Lower lobe of right lung (tissue), 2 donors: ENCODE results near the gene KRTAP19-1. TPM values are rescaled to one million over a fixed set of nuclear protein-coding genes. Genes with fewer than 3 reads are reported as not detected.

Experiments used
- ATAC-seq, 2 donors: fragments of 200-7000 bp; cut with Tn5 transposase; one replicate each; pipeline ENCODE4 v1.9.1; 2020 to 2022; ENCODE audit warnings: mild to moderate bottlenecking in 2 of 2, moderate library complexity in 2 of 2
- DNase-seq: peaks from one replicate; pipeline ENCODE4 v3.0.0-alpha.2; 2020
- H3K27ac ChIP-seq: fragments of 200-600 bp; one replicate; pipeline ENCODE4 v1.8.0; 2022
- H3K27me3 ChIP-seq: fragments of 200-600 bp; one replicate; pipeline ENCODE4 v1.8.0; 2022; ENCODE audit warnings: low read depth
- H3K36me3 ChIP-seq: fragments of 200-600 bp; one replicate; pipeline ENCODE4 v1.8.0; 2022; ENCODE audit warnings: mild to moderate bottlenecking
- H3K4me1 ChIP-seq: fragments of 200-600 bp; one replicate; pipeline ENCODE4 v1.8.0; 2022
- H3K4me3 ChIP-seq: fragments of 200-600 bp; one replicate; pipeline ENCODE4 v1.8.0; 2022; ENCODE audit warnings: mild to moderate bottlenecking
- H3K9me3 ChIP-seq: fragments of 200-600 bp; one replicate; pipeline ENCODE4 v1.8.0; 2022
- intact Hi-C: fragments of 100-400 bp; cut with DNase I; formaldehyde crosslinking; loops from one replicate; pipeline ENCODE4 v1.11.0; 2022
- total RNA-seq: library from RNA; stranded (reverse); fragmentation: NEBNext Ultra II Directional; extraction: Animal tissue kit (Norgen Biotek cat#: 25700); gene quantifications from one replicate; pipeline ENCODE4 v1.2.1, GENCODE V29; 2021
- TF ChIP-seq, protein P1 (sequence below): fragments of 200-600 bp; IDR thresholded peaks from one replicate; pipeline ENCODE4 v1.8.0; 2022; ENCODE audit warnings: antibody characterized with exemption, mild to moderate bottlenecking
- donor health status: DM: no; HTN: yes; CAD: no; lungs with severe emphysema.

Gene KRTAP19-1
- total RNA-seq, 1 donor from 2014 or later, result not detected

DNA sequence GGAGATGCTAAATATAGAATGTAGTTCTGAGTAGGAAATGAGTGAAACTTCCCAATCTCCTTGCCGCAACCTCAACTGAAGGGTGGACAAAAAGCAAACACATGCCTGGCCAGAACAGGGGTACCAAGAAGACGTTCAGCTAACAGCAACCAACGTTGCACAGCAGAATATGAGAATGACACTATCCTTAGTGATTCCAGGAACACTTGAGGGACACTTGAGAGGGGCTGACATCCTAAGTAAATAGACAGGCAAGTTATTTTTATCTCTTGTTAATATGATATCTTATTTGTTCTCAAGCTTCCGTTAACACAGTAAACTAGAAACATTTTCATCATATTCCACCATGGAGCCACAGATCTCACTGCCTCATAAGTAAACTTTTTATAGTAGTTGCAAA lies 908 bp downstream of the KRTAP19-1 start:
- intact Hi-C loops, result no loop called here
- Histone ChIP-seq H3K27me3 (no peaks in the 10 kb centered on the region), H3K4me3 (no peak overlapping the region), H3K36me3 (no peaks in the 10 kb centered on the region), H3K4me1 (no peaks in the 10 kb centered on the region), H3K27ac (no peak overlapping the region), H3K9me3 (no peaks in the 10 kb centered on the region)
- ATAC-seq (no peak), DNase-seq (no peak)
- TF ChIP-seq, protein P1, sequence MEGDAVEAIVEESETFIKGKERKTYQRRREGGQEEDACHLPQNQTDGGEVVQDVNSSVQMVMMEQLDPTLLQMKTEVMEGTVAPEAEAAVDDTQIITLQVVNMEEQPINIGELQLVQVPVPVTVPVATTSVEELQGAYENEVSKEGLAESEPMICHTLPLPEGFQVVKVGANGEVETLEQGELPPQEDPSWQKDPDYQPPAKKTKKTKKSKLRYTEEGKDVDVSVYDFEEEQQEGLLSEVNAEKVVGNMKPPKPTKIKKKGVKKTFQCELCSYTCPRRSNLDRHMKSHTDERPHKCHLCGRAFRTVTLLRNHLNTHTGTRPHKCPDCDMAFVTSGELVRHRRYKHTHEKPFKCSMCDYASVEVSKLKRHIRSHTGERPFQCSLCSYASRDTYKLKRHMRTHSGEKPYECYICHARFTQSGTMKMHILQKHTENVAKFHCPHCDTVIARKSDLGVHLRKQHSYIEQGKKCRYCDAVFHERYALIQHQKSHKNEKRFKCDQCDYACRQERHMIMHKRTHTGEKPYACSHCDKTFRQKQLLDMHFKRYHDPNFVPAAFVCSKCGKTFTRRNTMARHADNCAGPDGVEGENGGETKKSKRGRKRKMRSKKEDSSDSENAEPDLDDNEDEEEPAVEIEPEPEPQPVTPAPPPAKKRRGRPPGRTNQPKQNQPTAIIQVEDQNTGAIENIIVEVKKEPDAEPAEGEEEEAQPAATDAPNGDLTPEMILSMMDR, result no peak

DNA sequence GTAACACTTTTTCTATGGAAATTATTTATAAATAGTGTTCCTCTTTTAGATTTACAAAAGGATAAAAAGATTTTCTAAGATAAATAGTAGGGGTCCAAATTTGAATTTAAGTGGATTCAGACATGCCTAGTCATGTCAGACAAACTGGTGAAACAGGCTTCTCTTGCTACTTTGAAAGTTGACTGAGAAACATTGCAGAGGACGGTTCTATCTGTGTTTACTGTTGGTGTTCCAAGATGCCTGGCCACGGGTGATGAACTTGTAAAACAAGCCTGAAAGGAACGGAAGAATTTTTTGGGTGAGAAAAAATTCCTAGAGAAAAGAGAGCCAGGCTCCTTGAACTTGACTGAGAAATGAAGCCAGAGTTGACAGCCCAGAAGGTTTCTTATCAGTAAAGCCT lies 2.2 kb downstream of the KRTAP19-1 start:
- Histone ChIP-seq H3K27ac (no peak overlapping the region), H3K36me3 (no peaks in the 10 kb centered on the region), H3K9me3 (no peaks in the 10 kb centered on the region), H3K27me3 (no peaks in the 10 kb centered on the region), H3K4me1 (no peaks in the 10 kb centered on the region), H3K4me3 (no peak overlapping the region)
- DNase-seq (no peak), ATAC-seq (no peak)
- TF ChIP-seq, protein P1, result no peak
- intact Hi-C loops, result no loop called here

DNA sequence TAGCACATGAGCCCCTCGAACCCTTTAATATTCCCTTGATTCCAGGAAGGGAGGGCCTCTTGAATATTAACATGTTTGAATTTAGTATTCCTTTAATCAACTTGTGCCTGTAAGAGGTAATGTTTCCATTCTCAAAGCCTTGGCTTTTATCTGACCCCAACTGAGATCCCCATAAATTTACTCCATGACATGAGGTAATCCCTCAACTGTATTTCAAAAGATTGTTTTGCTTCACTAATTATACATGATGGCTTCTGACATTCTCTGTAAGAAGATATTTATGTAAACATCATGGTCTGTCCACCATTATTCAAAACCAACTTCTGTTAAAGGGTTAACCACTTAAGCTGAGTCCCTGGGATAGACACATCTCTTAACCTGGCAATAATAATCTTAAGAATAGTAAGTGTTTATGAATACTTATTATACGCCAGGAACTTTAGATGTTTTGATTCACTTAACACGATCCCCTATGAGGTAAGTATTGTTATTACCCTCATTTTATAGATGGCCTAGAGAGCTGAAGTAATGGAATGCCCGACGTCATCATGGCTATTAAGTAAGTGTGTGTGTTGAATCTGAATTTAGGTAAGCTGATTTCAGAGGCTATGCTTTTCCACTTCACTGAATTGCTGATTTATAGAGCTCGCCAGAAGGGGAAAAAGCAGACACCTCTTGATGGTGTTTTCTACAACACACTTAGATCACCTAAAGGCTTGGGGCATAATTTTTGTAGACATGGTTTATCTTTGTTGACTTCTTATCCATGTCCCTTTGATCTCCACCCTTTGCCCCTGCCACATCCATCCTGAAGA lies 11.1 kb downstream of the KRTAP19-1 start:
- intact Hi-C loops, result no loop called here
- TF ChIP-seq, protein P1, result no peak
- Histone ChIP-seq H3K27ac (no peak overlapping the region), H3K36me3 (no peaks in the 10 kb centered on the region), H3K27me3 (no peaks in the 10 kb centered on the region), H3K9me3 (no peaks in the 10 kb centered on the region), H3K4me1 (no peaks in the 10 kb centered on the region), H3K4me3 (no peak overlapping the region)
- ATAC-seq (no peak), DNase-seq (no peak)

DNA sequence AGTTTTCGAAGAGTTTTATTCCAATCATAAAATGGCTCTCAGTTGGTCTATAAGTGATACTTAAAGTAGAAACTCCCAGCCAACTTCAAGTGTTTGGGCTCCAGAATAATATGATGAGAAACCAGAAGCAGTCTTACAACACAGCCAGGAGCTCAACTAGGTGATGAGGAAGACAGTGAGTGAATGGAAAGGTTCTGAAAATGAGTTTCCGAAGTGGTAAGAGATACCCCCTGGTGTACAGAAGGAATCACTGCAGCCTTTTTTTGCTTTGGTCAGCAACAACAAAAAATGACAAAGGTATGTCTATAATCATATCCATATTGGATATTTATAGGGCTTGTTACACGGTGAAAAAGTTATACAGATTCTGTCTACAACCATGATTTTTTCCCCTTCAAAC lies 16.5 kb downstream of the KRTAP19-1 start:
- H3K4me3 ChIP-seq, result no peak overlapping the region
- no peaks in the 10 kb centered on the region for H3K36me3 ChIP-seq
- no peaks in the 10 kb centered on the region for H3K4me1 ChIP-seq
- no peaks in the 10 kb centered on the region for H3K27me3 ChIP-seq
- TF ChIP-seq, protein P1, result no peak
- DNase-seq (no peak), ATAC-seq (no peak)
- intact Hi-C loops, result no loop called here
- H3K9me3 ChIP-seq, result no peaks in the 10 kb centered on the region
- no peak overlapping the region for H3K27ac ChIP-seq

DNA sequence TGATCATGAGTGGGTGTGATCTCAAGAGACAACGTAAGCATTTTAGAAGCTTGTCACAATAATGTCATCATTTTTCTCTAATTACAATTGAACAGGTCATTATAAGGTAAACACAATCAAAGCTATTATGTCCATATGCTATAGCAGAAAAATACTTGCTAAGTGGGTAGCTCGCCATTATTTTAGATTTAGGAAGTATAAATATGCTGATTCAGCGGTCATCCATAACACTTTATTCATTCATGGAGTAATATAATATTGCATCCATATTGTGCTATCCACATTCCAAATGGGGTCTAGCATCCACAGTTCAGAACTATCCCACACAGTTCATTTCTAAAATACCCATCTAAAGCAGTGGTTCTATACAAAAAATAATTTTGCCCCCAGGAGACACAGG lies 31.7 kb downstream of the KRTAP19-1 start:
- no peaks in the 10 kb centered on the region for H3K36me3 ChIP-seq
- H3K4me1 ChIP-seq, result no peaks in the 10 kb centered on the region
- H3K4me3 ChIP-seq, result no peak overlapping the region
- H3K9me3 ChIP-seq, result no peaks in the 10 kb centered on the region
- ATAC-seq (no peak), DNase-seq (no peak)
- H3K27me3 ChIP-seq, result no peaks in the 10 kb centered on the region
- H3K27ac ChIP-seq, result no peak overlapping the region
- TF ChIP-seq, protein P1, result no peak
- intact Hi-C loops, result no loop called here
